Mesodermal cell (in vitro differentiated cells): Measurements from ENCODE around the gene MARK3.

Experiments
- H3K27ac ChIP-seq: 2 replicates; pipeline ENCODE4 v1.7.0; 2013; ENCODE audit warnings: mild to moderate bottlenecking, low read depth, low read length, moderate library complexity; ENCODE audit not compliant: severe bottlenecking
- H3K36me3 ChIP-seq: 2 replicates; pipeline ENCODE4 v1.7.1; 2013; ENCODE audit warnings: mild to moderate bottlenecking, low read length, moderate library complexity; ENCODE audit not compliant: control insufficient read depth, insufficient read depth
- H3K4me1 ChIP-seq: one replicate; pipeline ENCODE4 v1.7.1; 2013; ENCODE audit warnings: mild to moderate bottlenecking, low read length; ENCODE audit not compliant: insufficient read depth, control insufficient read depth, poor library complexity, severe bottlenecking
- H3K4me3 ChIP-seq: 2 replicates; pipeline ENCODE4 v1.7.0; 2013; ENCODE audit warnings: low read length, control low read depth, mild to moderate bottlenecking; ENCODE audit not compliant: insufficient read depth, poor library complexity, severe bottlenecking; ENCODE audit errors: extremely low read depth
- H3K9me3 ChIP-seq: 2 replicates; pipeline ENCODE4 v1.7.1; 2013; ENCODE audit warnings: mild to moderate bottlenecking, low read length, moderate library complexity; ENCODE audit not compliant: control insufficient read depth
- WGBS, 2 experiments: methylation state at CpG; one replicate each; pipeline ENCODE4 v1.1.5; 2013; ENCODE audit warnings: missing lambda C conversion rate in 2 of 2; ENCODE audit not compliant: insufficient coverage in 2 of 2; 5-methylcytosine and 5-hydroxymethylcytosine counted together

The MARK3 gene

DNA sequence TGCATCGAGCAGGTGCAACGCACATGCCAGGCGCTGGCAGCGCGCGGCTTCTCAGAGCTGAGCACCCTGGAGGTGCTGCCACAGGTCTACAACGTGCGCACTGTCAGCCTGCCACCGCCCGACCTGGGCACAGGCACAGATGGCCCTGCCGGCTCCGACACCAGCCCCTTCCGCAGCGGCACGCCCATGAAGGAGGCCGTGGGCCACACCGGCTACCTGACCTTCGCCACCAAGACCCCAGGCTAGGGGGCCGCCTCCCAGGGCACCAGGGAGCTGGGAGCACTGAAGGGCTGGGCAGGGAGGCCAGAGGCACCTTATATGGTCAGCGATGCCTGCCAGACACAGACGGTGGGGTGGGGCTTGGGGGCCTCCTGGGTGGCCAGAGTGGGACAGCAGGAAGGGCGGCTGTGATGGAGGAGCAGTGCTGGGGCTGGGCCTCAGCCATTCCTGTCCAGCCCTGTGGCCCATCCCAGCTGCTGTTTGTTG, 149.4 kb downstream of the MARK3 start:
- no peaks in the 10 kb centered on the region for H3K9me3 ChIP-seq
- peaks cover 19% of the 10 kb centered on the region for H3K36me3 ChIP-seq
- no peak overlapping the region for H3K27ac ChIP-seq
- H3K4me1 ChIP-seq = no peaks in the 10 kb centered on the region
- 95 to 97% methylated on average over 21 to 22 of the region's 22 CpGs for WGBS, 2 experiments
- H3K4me3 ChIP-seq = no peak overlapping the region

DNA sequence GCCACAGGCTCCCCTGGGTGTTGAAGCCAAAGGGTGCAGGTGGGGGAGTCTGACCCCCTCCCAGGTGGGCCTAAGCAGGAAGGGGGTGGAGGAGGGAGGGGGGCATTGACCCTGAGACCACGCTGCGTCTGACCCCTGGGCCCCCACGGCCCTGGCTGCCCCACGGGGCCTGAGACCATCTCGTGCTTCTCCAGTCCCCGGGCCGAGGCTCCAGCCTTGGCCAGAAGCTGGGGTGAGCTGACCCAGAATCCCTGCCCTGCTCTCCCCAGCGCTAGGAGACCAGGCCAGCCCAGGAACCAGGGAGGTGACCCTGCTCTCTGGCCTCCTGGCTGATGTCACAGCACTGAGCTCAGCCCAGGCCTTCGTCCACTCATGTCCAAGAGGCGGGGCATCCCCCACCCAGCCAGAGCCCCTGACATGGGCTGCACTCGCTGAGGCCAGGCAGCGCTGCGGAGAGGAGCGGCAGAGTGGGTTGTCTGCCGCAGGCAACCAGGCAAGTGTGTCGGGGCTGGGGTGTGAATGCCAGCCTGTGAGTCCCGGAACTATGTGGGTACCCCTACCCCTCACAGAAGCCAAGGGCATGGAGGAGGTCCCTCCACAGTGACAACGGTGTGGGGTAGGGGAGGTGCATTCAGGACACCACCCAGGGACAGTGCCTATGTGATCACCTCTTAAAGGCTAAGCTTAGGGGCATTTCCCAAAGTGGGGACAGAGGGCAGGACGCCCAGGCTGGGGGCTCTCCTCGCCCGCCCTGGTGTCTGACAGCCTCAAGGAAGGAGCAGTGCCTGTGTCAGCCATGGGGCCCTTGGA, 150.1 kb downstream of the MARK3 start:
- 93 to 95% methylated on average over 15 to 21 of the region's 21 CpGs for WGBS, 2 experiments
- Histone ChIP-seq H3K27ac (no peak overlapping the region), H3K9me3 (no peaks in the 10 kb centered on the region), H3K36me3 (peaks cover 17% of the 10 kb centered on the region), H3K4me1 (peaks cover 4% of the 10 kb centered on the region), H3K4me3 (no peak overlapping the region)

DNA sequence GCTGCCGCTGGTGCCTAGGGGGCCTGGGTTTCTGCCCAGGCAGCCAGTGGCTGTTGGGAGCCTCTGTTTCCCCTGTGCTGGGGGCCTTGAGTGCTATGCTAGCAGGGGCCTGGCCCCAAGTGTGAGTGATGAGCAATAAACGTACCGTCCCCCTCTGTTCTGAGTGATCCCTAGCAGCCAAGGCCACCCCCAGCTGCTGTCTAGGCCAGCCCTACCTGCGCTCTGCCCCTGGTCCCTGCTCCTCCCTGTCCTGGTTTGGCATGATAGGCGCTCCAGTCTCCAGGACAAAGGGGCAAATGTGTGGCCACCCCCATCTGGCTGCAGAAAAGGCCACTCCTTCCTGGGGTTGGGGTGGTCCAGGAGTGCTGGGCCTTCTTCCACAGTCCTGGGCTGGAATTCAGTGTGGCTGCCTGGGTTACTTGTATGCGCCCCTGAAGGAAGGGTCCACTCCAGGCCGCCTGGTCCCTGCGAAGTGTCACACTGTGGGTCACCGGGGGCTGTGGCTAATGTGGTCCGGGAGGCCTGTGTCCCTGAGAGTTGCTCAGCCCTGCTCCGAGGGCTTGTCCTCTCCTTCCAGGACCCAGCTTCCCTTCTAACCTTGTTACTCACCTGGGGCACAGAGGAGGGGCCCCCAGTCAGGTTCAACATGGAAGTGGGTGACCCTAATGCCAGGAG, 150.8 kb downstream of the MARK3 start:
- H3K9me3 ChIP-seq = no peaks in the 10 kb centered on the region
- no peak overlapping the region for H3K4me3 ChIP-seq
- no peak overlapping the region for H3K27ac ChIP-seq
- WGBS, 2 experiments = 95 to 96% methylated on average over 10 to 11 of the region's 11 CpGs
- peaks cover 13% of the 10 kb centered on the region for H3K36me3 ChIP-seq
- peaks cover 11% of the 10 kb centered on the region for H3K4me1 ChIP-seq

- peaks cover 15% of the 10 kb centered on the region for H3K4me1 ChIP-seq
- no peak overlapping the region for H3K27ac ChIP-seq
- H3K4me3 ChIP-seq = no peak overlapping the region
- 93 to 96% methylated on average over 8 to 9 of the region's 9 CpGs for WGBS, 2 experiments
- H3K9me3 ChIP-seq = no peaks in the 10 kb centered on the region
- H3K36me3 ChIP-seq = peaks cover 13% of the 10 kb centered on the region
These were observed 151.5 kb downstream of the MARK3 start for GRCh38 chr14:103536693-103537092.

DNA sequence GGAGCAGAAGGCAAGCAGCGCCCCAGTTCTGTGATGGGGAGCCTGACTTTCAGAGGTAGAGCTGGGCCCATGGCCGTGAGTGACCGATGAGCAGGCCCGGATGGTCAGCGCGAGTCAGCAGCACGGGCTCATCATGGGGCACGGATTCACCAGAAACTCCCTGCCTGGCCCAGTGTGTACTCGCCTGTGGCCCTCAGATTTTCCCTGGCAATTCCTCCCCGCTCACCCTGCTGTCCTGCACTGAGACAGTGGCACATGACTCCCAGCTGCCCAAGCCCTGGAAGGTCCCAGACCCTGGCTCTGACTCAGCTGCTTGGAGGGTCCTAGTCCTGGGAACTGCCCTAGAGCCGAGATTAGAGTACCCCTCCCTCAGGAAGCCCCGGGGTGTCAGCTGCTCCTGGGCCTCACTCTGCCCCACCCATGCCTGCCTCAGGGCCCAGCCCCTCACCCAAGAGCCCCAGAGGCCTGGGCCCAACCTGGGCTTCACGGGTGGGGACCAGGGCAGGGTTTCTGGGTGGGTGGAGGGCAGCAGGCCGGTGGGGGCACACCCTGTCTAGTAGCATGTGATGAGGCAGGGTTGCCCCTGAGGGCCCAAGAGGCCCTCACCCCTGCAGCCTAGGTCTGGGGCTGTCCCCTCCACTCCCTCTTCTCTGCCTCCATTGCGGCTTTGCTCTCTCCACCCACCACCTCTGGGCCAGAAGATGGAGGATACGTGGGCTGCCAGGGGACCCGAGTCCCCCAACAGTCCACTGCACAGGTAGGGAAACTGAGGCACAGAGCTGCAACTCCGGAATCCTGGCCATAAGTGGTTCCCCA, 152.2 kb downstream of the MARK3 start:
- no peaks in the 10 kb centered on the region for H3K9me3 ChIP-seq
- H3K4me3 ChIP-seq = no peak overlapping the region
- peaks cover 22% of the 10 kb centered on the region for H3K4me1 ChIP-seq
- 83 to 86% methylated on average over 14 of the region's 18 CpGs for WGBS, 2 experiments
- peaks cover 11% of the 10 kb centered on the region for H3K36me3 ChIP-seq
- no peak overlapping the region for H3K27ac ChIP-seq

DNA sequence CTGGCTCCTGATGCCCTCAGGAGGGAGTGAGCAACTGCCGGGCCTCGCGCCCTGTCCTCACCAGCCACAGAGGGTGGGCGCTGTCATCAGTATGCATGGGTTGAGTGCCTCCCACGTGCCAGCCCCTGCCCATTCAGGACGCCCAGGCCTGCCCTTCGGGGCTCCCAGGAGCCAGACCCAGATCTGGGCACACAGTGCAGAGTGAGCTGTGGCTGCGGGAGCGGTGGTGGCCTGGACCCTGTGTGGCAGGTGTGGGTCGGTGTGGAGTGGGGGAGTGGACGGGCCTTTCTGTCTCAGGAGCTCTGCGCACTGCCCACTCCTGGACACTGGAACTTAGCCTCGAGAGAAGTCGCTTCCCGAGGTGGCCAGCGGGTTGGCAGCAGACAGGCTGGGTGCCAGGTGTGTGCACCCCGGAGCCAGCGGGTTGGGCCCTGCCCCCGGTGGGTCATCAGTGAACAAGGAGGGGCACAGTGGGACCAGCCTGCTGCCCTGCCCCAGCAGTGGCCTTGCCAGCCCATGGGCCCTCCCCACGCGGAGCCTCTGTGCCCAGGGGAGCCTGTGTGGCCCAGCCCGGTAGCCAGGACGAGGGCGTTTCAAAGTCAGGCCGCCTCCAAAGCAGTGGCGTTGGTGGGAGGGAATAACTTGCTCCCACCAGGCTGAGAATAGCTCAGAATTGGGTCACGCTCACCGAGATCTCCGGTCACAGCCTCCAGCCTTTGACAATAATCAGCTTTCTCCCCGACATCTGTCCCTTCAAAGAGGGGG, 153.3 kb downstream of the MARK3 start:
- Histone ChIP-seq H3K27ac (no peak overlapping the region), H3K9me3 (no peaks in the 10 kb centered on the region), H3K36me3 (peaks cover 7% of the 10 kb centered on the region), H3K4me1 (peaks cover 31% of the 10 kb centered on the region), H3K4me3 (no peak overlapping the region)
- 82% methylated on average over 27 of the region's 30 CpGs for WGBS, 2 experiments

DNA sequence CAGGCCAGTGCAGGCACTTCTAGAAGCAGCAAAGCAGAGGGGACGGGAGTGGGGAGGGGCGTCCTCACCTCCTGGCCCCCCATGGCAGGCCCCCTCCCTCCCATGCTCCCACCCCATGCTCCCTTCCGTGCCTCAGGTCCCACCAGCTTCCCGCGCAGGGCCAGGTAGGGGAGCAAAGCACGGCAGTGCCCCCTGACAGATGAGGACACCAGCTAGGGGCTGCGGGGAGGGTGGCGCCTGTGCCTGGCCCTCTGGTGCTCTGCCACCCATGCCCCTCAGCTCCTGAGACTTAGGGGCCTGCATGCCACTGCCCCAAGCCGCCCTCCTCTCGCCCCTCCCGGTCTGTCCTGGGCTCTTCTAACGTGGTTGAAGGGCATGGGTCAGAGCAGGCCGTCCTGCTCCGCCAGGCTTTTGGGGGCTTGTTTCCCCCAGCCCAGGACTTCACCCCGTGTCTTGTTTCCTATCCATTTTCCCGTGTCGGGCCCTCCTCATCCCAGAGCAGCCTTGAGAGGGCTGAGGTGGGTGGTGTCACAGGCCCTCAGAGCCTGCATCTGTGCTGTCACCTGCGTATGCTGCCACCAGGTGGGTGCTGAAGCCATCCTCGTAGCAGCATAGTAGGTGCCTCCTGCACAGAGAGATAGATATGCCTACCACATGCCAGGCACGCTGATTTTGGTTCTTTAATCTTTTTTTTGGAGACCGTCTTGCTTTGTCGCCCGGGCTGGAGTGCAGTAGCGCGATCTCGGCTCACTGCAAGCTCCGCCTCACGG, 154.0 kb downstream of the MARK3 start:
- H3K36me3 ChIP-seq = peaks cover 7% of the 10 kb centered on the region
- WGBS, 2 experiments = 84 to 89% methylated on average over 19 to 23 of the region's 28 CpGs
- no peaks in the 10 kb centered on the region for H3K9me3 ChIP-seq
- H3K27ac ChIP-seq = no peak overlapping the region
- H3K4me1 ChIP-seq = peaks cover 31% of the 10 kb centered on the region
- no peak overlapping the region for H3K4me3 ChIP-seq

- Histone ChIP-seq H3K27ac (no peak overlapping the region), H3K9me3 (no peaks in the 10 kb centered on the region), H3K4me3 (no peak overlapping the region), H3K36me3 (no peaks in the 10 kb centered on the region), H3K4me1 (peaks cover 31% of the 10 kb centered on the region)
- WGBS, 2 experiments = 85 to 87% methylated on average over 8 to 17 of the region's 17 CpGs
These were observed 155.8 kb downstream of the MARK3 start for GRCh38 chr14:103540821-103541708.
